H1 (cell line): ENCODE data around the gene APP. TPM values are rescaled to one million over a fixed set of nuclear protein-coding genes. Genes with fewer than 3 reads are reported as not detected.

Source experiments
- CTCF ChIA-PET: fragments of 300-600 bp; sonication (Branson Sonifier 250); formaldehyde crosslinking; loops from one replicate; lab custom pipeline; 2021; ENCODE audit not compliant: partially characterized antibody; lab: Charles Lee
- POLR2A ChIA-PET: fragments of 300-600 bp; sonication (Branson Sonifier 250); formaldehyde crosslinking; loops from one replicate; lab custom pipeline; 2021; ENCODE audit warnings: inconsistent platforms; ENCODE audit not compliant: partially characterized antibody; lab: Charles Lee
- DNase-seq, 2 experiments: peaks; one replicate each; pipeline versions ENCODE4 v3.0.0 to v3.0.0-alpha.2; 2010 to 2022; ENCODE audit warnings: low spot score in 2 of 2, low read depth in 1 of 2, mixed read lengths in 1 of 2
- FAIRE-seq: peaks from 2 replicates; lab custom pipeline; 2011; peaks lifted over from hg19 to GRCh38; lab: Jason Lieb, UNC
- H2AFZ ChIP-seq: 2 replicates; pipeline ENCODE4 v1.8.1; 2012; ENCODE audit warnings: low read length, inconsistent platforms
- H2AK5ac ChIP-seq: 2 replicates; pipeline ENCODE4 v1.6.1; 2013; ENCODE audit warnings: low read depth, low read length
- H2BK120ac ChIP-seq: replicated peaks from 2 replicates; pipeline ENCODE3; 2013; ENCODE audit warnings: low read depth, low read length, inconsistent platforms
- H2BK12ac ChIP-seq: 2 replicates; pipeline ENCODE4 v1.6.1; 2013; ENCODE audit warnings: low read depth, low read length
- H2BK15ac ChIP-seq: 2 replicates; pipeline ENCODE4 v1.6.1; 2013; ENCODE audit warnings: low read length
- H2BK20ac ChIP-seq: 2 replicates; pipeline ENCODE4 v1.6.1; 2013; ENCODE audit warnings: low read length
- H2BK5ac ChIP-seq: 2 replicates; pipeline ENCODE4 v1.6.1; 2013; ENCODE audit warnings: low read depth, low read length
- H3K14ac ChIP-seq: 2 replicates; pipeline ENCODE4 v1.6.1; 2013; ENCODE audit warnings: inconsistent platforms; ENCODE audit not compliant: insufficient read length
- H3K18ac ChIP-seq: 2 replicates; pipeline ENCODE4 v1.6.1; 2013; ENCODE audit warnings: low read length; ENCODE audit errors: extremely low read depth
- H3K23ac ChIP-seq: 2 replicates; pipeline ENCODE4 v1.6.1; 2013; ENCODE audit warnings: inconsistent platforms; ENCODE audit not compliant: insufficient read length
- H3K23me2 ChIP-seq: 2 replicates; pipeline ENCODE4 v1.6.1; 2013; ENCODE audit warnings: low read depth, low read length
- H3K27ac ChIP-seq: 2 replicates; pipeline ENCODE4 v1.6.1; 2011; ENCODE audit warnings: low read depth, low read length, inconsistent platforms
- H3K27me3 ChIP-seq, 4 experiments: replicated peaks in 1 of 4; 1 replicate in 1 of 4; 2 replicates in 3 of 4; pipeline versions ENCODE4 v1.6.1 to v1.8.1; 2011 to 2013; ENCODE audit warnings: low read length in 3 of 4, mild to moderate bottlenecking in 3 of 4, inconsistent platforms in 2 of 4, mixed read lengths in 2 of 4, moderate library complexity in 1 of 4; ENCODE audit not compliant: control insufficient read depth in 3 of 4, insufficient read depth in 3 of 4; ENCODE audit errors: extremely low read depth in 1 of 4
- H3K36me3 ChIP-seq, 4 experiments: 2 replicates each; pipeline versions ENCODE4 v1.6.1 to v1.8.1; 2011 to 2013; ENCODE audit warnings: mild to moderate bottlenecking in 4 of 4, low read length in 3 of 4, moderate library complexity in 2 of 4, control low read depth in 1 of 4, inconsistent platforms in 1 of 4; ENCODE audit not compliant: insufficient read depth in 4 of 4, control insufficient read depth in 2 of 4
- H3K4ac ChIP-seq: replicated peaks from 2 replicates; pipeline ENCODE3; 2013; ENCODE audit warnings: low read length, low read depth, mixed read lengths, inconsistent platforms; ENCODE audit not compliant: insufficient read length
- H3K4me1 ChIP-seq, 4 experiments: replicated peaks in 1 of 4; 1 replicate in 1 of 4; 2 replicates in 3 of 4; pipeline versions ENCODE4 v1.6.1 to v1.8.1; 2011 to 2013; ENCODE audit warnings: low read length in 3 of 4, inconsistent platforms in 2 of 4, mixed read lengths in 1 of 4; ENCODE audit not compliant: insufficient read depth in 4 of 4, control insufficient read depth in 3 of 4
- H3K4me2 ChIP-seq, 2 experiments: 2 replicates each; pipeline versions ENCODE4 v1.6.1 to v1.8.1; 2011 to 2013; ENCODE audit warnings: low read depth in 2 of 2, low read length in 2 of 2, control low read depth in 1 of 2, inconsistent platforms in 1 of 2, mild to moderate bottlenecking in 1 of 2; ENCODE audit not compliant: insufficient read depth in 1 of 2
- H3K4me3 ChIP-seq, 4 experiments: fragments of 200-600, 300-600 bp in 1 of 4; sonication (generic), shearing (Covaris generic), sonication (Bioruptor Twin) in 1 of 4; 2 replicates each; pipeline versions ENCODE4 v1.5.1 to v1.8.1; 2011 to 2016; ENCODE audit warnings: low read length in 4 of 4, low read depth in 3 of 4, control low read depth in 2 of 4, inconsistent platforms in 2 of 4, mild to moderate bottlenecking in 2 of 4, mixed read lengths in 1 of 4, moderate library complexity in 1 of 4; ENCODE audit not compliant: insufficient read depth in 2 of 4; ENCODE audit errors: extremely low read depth in 1 of 4
- H3K56ac ChIP-seq: replicated peaks from 2 replicates; pipeline ENCODE3; 2013; ENCODE audit warnings: low read depth, mild to moderate bottlenecking, mixed read lengths, low read length, inconsistent platforms; ENCODE audit not compliant: insufficient read length
- H3K79me1 ChIP-seq: 2 replicates; pipeline ENCODE4 v1.6.1; 2013; ENCODE audit warnings: low read depth, low read length, control low read depth
- H3K79me2 ChIP-seq, 2 experiments: 2 replicates each; pipeline versions ENCODE4 v1.6.1 to v1.8.1; 2012 to 2013; ENCODE audit warnings: low read length in 2 of 2, mild to moderate bottlenecking in 2 of 2, inconsistent platforms in 1 of 2; ENCODE audit not compliant: insufficient read depth in 2 of 2, control insufficient read depth in 1 of 2
- H3K9ac ChIP-seq, 4 experiments: replicated peaks in 1 of 4; 1 replicate in 1 of 4; 2 replicates in 3 of 4; pipeline versions ENCODE4 v1.6.1 to v1.8.1; 2011 to 2013; ENCODE audit warnings: low read depth in 3 of 4, low read length in 3 of 4, control low read depth in 2 of 4, mild to moderate bottlenecking in 2 of 4, moderate library complexity in 2 of 4, inconsistent platforms in 1 of 4; ENCODE audit errors: extremely low read depth in 1 of 4
- H3K9me3 ChIP-seq, 2 experiments: 2 replicates each; pipeline versions ENCODE4 v1.6.1 to v1.8.1; 2012 to 2013; ENCODE audit warnings: mild to moderate bottlenecking in 2 of 2, moderate library complexity in 2 of 2, control low read depth in 1 of 2, inconsistent platforms in 1 of 2, low read depth in 1 of 2, low read length in 1 of 2, mixed read lengths in 1 of 2; ENCODE audit not compliant: insufficient read depth in 2 of 2
- H4K20me1 ChIP-seq, 2 experiments: replicated peaks in 1 of 2; 2 replicates each; pipeline versions ENCODE3 to v1.8.1; 2011 to 2013; ENCODE audit warnings: inconsistent platforms in 2 of 2, low read length in 2 of 2, mild to moderate bottlenecking in 1 of 2; ENCODE audit not compliant: insufficient read depth in 2 of 2, control insufficient read depth in 1 of 2
- H4K5ac ChIP-seq: 2 replicates; pipeline ENCODE4 v1.6.1; 2013; ENCODE audit warnings: low read length, low read depth, mixed read lengths, inconsistent platforms; ENCODE audit not compliant: insufficient read length
- H4K8ac ChIP-seq: 2 replicates; pipeline ENCODE4 v1.8.0; 2013; ENCODE audit warnings: mild to moderate bottlenecking, moderate library complexity, low read length, inconsistent platforms; ENCODE audit not compliant: insufficient read depth; ENCODE audit errors: extremely low read depth
- H4K91ac ChIP-seq: replicated peaks from 2 replicates; pipeline ENCODE3; 2013; ENCODE audit warnings: low read length, mixed read lengths, inconsistent platforms; ENCODE audit not compliant: insufficient read length
- ASH2L ChIP-seq: fragments of 200-600, 300-600 bp; sonication (generic); IDR thresholded peaks from one replicate; pipeline ENCODE4 v1.7.1; 2017; ENCODE audit warnings: low read length
- HDAC2 ChIP-seq, 2 experiments: fragments of 300-600 bp in 1 of 2; sonication (generic) in 1 of 2; IDR thresholded peaks; 2 replicates each; pipeline ENCODE4 v1.6.1; 2011 to 2012; ENCODE audit warnings: low read depth in 2 of 2, low read length in 2 of 2, mild to moderate bottlenecking in 2 of 2, moderate library complexity in 2 of 2, borderline replicate concordance in 1 of 2, inconsistent platforms in 1 of 2
- NANOG ChIP-seq: IDR thresholded peaks from 2 replicates; pipeline ENCODE4 v1.6.1; 2011; ENCODE audit warnings: low read length, low read depth, mild to moderate bottlenecking, inconsistent platforms; ENCODE audit not compliant: insufficient read depth, poor library complexity, severe bottlenecking
- RAD21 ChIP-seq, 2 experiments: IDR thresholded peaks in 1 of 2; conservative IDR thresholded peaks in 1 of 2; 2 replicates each; pipeline ENCODE4 v1.6.1; 2011; ENCODE audit warnings: low read depth in 2 of 2, low read length in 2 of 2, improper control_type of control experiment in 1 of 2, inconsistent platforms in 1 of 2, mild to moderate bottlenecking in 1 of 2, moderate library complexity in 1 of 2
- SIN3A ChIP-seq, 2 experiments: IDR thresholded peaks in 1 of 2; conservative IDR thresholded peaks in 1 of 2; 2 replicates each; pipeline ENCODE4 v1.6.1; 2011 to 2012; ENCODE audit warnings: low read length in 2 of 2, improper control_type of control experiment in 1 of 2, low read depth in 1 of 2, mild to moderate bottlenecking in 1 of 2
- SP2 ChIP-seq: IDR thresholded peaks from 2 replicates; pipeline ENCODE4 v1.6.1; 2012; ENCODE audit warnings: mild to moderate bottlenecking, low read length, inconsistent platforms
- USF2 ChIP-seq: IDR thresholded peaks from 2 replicates; pipeline ENCODE4 v1.6.1; 2011; ENCODE audit warnings: low read length, improper control_type of control experiment
- WGBS, 2 experiments: shearing (Covaris generic) in 1 of 2; methylation state at CpG; one replicate each; pipeline versions ENCODE4 v1.1.6 to v1.1.7; 2013 to 2015; ENCODE audit warnings: low lambda C conversion rate in 2 of 2, mixed read lengths in 2 of 2, inconsistent platforms in 1 of 2, low coverage in 1 of 2, missing lambda C conversion rate in 1 of 2; ENCODE audit not compliant: insufficient replicate concordance in 2 of 2, insufficient coverage in 1 of 2, insufficient read length in 1 of 2; ENCODE audit errors: extremely low coverage in 1 of 2, missing lambda C conversion rate in 1 of 2; 5-methylcytosine and 5-hydroxymethylcytosine counted together
- polyA plus RNA-seq, 7 experiments: library from polyadenylated mRNA; depleted of rRNA in 3 of 7; stranded (reverse) in 5 of 7; unstranded in 2 of 7; fragments of >200 nt in 5 of 7; fragments of 200-250 nt in 2 of 7; gene quantifications; 1 replicate in 5 of 7; 2 replicates in 1 of 7; 4 replicates in 1 of 7; pipeline versions ENCODE4 v1.2.1 to v1.2.3, GENCODE V29; 2011 to 2013; ENCODE audit warnings: missing spikeins in 2 of 7, mixed read lengths in 2 of 7
- total RNA-seq: library from RNA; stranded (reverse); fragmentation: NEBNext Ultra II Directional; extraction: Animal tissue kit (Norgen Biotek cat#: 25700); gene quantifications from 2 replicates; pipeline ENCODE4 v1.2.1, GENCODE V29; 2021

Gene APP
- total and polyA plus RNA-seq, 2 of the 8 experiments (the other 6 are each of a cell fraction or from before 2014, with no cell fraction given) = 375 to 551 TPM

DNA sequence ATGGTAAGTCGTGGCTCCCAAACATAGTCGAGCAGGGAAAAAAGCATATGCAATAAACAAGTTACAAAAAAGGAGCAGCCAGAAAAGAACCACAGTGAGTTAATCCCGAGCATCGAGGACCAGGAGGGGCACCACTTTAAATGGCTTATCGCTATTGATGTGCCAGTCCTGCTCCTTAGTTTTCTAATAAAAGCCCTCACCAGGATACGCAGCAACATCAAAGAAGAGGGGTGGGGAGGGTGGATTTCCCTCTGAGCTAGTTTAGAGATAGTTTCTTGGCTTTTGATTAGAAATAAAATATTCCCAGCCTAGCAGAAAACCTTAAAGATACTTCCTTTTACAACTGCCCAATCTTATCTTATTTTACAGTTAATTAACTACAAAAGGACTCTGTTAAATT, 265.4 kb downstream of the APP start:
- FAIRE-seq = no peak
- Histone ChIP-seq H3K14ac (no peak overlapping the region), H3K23ac (no peak overlapping the region), H3K4me3 (no peak overlapping the region), H3K4ac (no peak overlapping the region), H3K18ac (no peak overlapping the region), H4K20me1 (no peaks in the 10 kb centered on the region), H3K27ac (no peak overlapping the region), H2BK120ac (no peak overlapping the region), H3K9ac (no peak overlapping the region), H2BK12ac (no peak overlapping the region), H2BK15ac (no peak overlapping the region), H2AK5ac (no peak overlapping the region), H3K27me3 (no peaks in the 10 kb centered on the region; a peak in 1 of 7 replicates), H4K5ac (no peak overlapping the region), H2AFZ (no peak overlapping the region), H3K9me3 (no peaks in the 10 kb centered on the region), H2BK5ac (no peak overlapping the region), H3K79me1 (no peaks in the 10 kb centered on the region; the same call in 1 of the 2 replicates), H4K8ac (no peak overlapping the region), H3K36me3 (peaks cover 0 to 17% (median 11%) of the 10 kb centered on the region in 4 experiments; a peak in 5 of 8 replicates), H3K23me2 (no peaks in the 10 kb centered on the region), H3K79me2 (peaks cover 0 to 4% of the 10 kb centered on the region in 2 experiments; a peak in 1 of 4 replicates), H4K91ac (no peak overlapping the region), H3K4me2 (no peak overlapping the region), H3K56ac (no peak overlapping the region), H2BK20ac (no peak overlapping the region), H3K4me1 (peaks cover 0 to 3% (median 0%) of the 10 kb centered on the region in 4 experiments; a peak in 2 of 7 replicates)
- WGBS, 2 experiments = 92% methylated on average over 6 of the region's 6 CpGs; no CpG with 5 or more reads in 1 of the 2 experiments
- no peak for TF ChIP-seq NANOG
- TF ChIP-seq HDAC2 (IDR thresholded peaks at IDR 0.05; ENCODE audit: borderline replicate concordance in 1 of 2, low read depth in 2 of 2, low read length in 2 of 2) = no peak
- TF ChIP-seq SP2 = no peak
- no peak for TF ChIP-seq SIN3A (conservative IDR thresholded peaks at IDR 0.05 in 1 of 2, IDR thresholded peaks at IDR 0.05 in 1 of 2; ENCODE audit: low read depth in 1 of 2, low read length in 2 of 2)
- no peak for TF ChIP-seq ASH2L
- no peak for TF ChIP-seq USF2
- no peak for TF ChIP-seq RAD21 (IDR thresholded peaks at IDR 0.05 in 1 of 2, conservative IDR thresholded peaks at IDR 0.05 in 1 of 2; ENCODE audit: low read depth in 2 of 2, low read length in 2 of 2)
- POLR2A ChIA-PET = no interaction called here
- DNase-seq = no peak
- CTCF ChIA-PET = no interaction called here
